ENCODE data around the gene CDK9.
"Not testable (repeated sequence)": the region's sequence is repeated elsewhere in the genome, so short reads cannot be mapped to it uniquely, and the experiment has no call there.

The CDK9 gene

DNA sequence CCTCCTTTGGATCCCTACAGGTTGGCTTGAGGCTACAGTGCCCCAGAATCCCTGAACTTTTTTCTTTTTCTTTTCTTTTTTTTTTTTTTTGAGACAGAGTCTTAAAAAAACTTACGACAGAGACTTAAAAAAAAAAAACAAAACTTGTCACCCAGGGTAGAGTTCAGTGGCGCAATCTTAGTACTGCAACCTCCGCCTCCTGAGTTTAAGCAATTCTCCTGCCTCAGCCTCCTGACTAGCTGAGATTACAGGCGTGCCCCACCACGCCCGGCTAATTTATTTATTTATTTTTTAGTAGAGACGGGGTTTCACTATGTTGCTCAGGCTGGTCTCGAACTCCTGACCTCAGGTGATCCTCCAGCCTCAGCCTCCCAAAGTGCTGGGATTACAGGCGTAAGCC is 4.9 kb upstream of the CDK9 start:
- not testable (repeated sequence) for DNase-seq

DNA sequence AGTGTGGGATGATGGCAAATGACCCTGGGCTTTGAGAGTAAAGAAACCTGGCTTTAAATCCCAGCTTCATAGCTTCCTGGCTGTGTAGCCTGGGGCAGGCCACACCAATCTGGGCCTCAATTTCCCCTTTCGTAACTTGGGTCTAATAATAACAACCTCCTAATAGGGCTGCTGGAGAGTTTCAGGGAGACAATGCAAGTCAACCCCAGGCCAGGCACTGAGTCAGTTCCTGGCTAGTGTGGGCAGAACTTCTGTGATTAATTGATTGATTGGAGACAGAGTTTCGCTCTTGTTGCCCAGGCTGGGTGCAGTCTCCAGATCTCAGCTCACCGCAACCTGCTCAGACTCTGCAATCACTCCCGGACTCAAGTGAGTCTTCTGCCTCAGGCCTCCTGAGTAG is 4.0 kb upstream of the CDK9 start:
- no peak for DNase-seq

DNA sequence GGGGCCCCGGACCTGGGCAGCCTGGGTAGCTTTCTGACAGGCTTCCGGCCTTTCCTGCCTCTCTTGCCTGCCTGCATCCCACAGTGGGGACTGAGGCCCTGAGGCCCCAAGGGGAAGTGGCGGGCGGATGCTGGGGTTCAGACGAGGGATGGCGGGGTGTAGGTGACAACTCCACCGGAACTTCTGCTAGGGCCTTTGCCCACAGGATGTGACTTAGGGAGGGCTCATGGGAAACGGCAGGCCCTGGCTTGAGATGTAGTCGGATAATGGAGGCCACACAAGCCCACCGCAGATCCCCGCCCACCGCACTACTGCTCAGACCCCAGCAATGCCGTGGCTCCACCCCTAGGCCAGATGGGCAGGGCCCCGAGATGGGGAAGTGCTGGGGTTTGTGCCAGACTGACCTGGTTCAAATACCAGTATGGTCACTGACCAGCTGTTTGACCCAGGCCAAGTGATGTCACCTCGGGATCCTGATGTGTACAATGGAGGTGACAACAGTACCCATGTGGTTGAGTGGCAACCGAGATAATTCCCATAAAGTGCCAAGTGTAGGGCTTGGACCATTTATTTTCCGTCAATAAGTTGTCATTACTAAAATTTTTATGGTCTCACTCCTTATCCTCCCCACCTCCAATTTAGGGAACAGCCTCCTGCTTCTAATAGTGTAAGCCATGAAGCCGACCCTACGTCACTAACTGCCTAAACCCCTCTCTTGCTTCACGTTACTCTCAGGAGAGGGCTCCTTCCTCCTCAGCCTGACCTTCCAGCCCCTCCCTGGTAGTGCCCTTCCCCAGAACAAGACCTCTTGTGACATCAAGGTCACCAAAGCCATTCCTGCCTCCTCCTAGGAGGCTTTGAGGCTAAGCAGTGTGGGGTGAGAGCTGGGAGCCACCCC is 2.5 kb upstream of the CDK9 start:
- DNase-seq = no peak

DNA sequence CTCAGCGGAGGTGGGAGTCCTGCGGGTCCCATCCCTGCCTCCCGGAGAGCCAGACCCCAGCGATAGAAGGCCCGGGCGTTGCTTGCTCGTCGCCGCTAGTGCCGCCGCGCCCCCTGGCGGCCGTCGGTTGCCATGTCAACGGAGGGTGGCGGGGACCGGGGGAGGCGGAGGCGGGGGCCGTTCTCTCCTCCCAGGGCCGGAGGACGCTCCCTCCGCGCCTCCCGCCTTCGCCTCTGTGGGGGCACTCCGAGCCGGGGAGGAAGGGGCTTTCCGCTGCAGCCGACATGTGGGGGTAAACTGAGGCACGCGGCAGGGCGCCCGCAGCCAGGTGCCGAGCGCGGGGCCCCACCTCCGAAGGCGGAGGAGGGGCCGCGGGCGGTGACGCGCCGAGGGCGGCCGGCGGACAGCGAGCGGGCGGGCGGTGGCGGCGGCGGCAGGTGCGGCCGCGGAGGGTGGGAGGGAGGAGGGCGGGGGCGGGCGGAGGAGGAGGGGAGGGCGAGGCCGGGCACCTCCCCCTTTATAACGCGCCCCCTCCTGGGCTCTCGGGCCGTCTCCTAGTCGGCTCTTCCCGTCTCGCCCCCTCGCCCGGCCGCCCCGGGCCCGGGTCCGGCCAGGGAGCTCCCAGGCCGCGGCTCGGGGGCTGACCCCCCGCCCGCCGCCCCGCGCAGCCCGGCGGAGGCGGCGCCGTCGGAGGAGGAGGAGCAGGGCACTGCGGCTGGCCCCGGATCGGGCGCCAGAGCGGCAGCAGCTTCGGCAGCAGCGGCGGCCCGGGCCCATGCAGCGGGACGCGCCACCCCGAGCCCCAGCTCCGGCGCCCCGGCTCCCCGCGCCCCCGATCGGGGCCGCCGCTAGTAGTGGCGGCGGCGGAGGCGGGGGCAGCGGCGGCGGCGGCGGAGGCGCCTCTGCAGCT is 556 bp upstream of the CDK9 start:
- DNase-seq = peak; percentile 74

DNA sequence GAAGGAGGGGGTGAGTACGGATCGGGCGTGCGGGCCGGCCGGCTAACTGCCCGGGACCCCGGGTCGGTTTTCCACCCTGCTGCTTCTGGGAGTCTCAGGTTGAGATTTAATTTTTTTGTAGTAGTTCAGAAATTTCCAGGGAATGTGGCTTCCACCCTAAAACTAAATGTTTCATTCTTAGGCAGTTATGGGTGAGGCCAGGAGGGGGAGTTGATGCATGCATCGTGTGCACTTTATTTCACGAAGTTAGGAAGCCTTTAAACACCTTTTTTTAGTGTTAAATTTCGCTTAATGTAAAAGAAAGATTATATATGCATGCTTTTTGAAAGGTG is 905 bp downstream of the CDK9 start:
- DNase-seq = no peak

DNA sequence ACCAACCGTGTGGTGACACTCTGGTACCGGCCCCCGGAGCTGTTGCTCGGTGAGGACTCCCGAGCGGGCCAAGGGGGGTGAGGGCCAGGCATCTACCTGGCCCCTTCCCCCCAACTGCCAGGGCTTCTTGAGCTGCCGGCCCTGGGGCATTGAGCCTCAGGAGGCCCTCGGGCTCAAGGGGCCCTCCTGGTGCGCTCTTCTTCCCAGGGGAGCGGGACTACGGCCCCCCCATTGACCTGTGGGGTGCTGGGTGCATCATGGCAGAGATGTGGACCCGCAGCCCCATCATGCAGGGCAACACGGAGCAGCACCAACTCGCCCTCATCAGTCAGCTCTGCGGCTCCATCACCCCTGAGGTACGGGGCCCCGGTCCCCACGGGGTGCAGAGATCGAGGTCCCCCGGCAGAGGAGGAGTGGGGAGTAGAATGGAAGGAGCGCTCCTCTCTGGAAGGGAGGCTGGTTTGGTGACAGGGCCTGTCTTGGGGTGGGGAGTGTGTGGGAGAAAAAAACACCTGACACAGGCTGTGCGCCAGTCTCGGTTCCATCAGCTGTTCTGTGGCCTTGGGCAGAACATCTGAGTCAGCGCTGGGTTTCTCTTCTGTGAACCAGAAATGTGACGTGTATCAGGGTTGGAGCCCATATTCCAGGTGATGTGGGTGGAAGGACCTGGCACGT is 2.6 kb downstream of the CDK9 start:
- no peak for DNase-seq

DNA sequence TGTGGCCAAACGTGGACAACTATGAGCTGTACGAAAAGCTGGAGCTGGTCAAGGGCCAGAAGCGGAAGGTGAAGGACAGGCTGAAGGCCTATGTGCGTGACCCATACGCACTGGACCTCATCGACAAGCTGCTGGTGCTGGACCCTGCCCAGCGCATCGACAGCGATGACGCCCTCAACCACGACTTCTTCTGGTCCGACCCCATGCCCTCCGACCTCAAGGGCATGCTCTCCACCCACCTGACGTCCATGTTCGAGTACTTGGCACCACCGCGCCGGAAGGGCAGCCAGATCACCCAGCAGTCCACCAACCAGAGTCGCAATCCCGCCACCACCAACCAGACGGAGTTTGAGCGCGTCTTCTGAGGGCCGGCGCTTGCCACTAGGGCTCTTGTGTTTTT is 3.3 kb downstream of the CDK9 start:
- no peak for DNase-seq

DNA sequence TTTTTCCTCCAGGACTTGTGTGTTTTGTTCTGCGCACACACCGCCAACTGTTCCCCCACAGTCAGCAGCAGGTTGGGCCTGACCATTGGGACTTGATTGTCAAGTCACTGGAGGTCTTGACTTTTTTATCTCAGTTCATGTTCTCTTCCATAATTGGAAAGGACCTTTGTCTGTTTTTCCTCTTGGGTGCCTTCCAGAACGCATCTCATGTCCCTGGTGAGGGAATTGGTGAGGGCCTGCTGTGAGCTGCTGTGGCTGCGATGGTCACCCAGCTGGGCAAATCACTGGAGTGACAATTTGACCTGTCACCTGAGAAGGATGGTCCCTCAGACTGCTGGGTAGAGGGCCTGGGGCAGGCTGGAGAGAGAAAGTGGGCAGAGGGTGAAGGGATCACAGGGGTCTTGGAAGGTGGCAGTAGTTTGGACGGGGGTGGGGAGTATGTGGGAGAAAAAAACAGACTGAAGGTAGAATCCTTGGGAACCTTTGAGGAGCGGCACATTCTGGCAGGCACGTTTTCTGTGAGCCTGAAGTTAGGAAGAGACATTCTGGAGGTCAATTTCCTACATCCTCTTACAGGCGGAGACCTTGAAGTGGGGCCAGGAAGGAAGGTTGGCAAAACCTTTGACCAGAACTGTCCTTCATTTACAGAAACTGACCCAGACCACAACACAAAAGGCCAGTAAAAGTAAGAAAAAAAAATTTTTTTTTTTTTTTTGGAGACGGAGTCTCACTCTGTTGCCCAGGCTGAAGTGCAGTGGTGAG is 4.4 kb downstream of the CDK9 start:
- DNase-seq = no peak

DNA sequence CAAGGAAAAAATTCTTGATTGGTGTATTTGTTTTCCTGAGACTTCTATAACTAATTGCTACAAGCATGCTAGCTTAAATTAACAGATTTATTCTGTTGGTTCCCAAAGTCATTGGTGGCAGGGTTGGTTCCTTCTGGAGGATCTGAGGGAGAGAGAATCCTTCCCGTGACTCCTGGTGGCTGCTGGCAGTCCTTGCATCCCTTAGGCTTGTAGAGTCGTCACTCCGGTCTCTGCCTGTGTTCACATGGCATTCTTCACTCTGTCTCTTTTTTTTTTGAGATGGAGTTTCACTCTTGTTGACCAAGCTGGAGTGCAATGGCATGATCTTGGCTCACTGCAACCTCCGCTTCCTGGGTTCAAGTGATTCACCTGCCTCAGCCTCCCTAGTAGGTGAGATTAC is 5.3 kb downstream of the CDK9 start:
- DNase-seq = no peak

DNA sequence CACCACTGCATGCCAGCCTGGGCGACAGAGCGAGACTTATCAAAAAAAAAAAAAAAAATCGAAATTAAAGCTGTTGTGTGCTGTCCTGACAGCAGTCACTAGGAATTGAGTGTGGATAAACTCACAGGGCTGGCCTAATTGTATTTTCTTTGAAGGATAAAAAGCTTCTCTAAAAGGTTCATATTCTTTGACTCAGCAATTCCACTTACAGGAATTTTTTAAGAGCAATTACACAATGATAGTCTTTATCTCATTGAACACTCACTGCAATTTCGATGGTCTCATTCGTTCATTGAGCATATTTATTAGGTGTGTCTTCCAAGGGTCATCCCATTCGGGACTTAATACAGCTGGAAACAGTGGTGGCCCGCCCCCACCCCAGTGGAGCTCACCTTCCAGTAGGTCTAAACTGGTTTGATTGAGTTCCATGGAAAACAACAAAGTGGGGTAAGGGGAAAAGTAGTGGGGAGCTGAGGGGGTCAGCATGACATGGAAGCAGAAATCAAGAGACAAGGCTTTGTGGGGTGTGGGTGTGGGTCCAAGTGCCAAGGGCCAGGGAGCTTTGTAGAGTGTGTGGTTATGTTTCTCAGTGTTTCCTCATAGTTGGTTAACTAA is 6.7 kb downstream of the CDK9 start:
- DNase-seq = no peak

DNA sequence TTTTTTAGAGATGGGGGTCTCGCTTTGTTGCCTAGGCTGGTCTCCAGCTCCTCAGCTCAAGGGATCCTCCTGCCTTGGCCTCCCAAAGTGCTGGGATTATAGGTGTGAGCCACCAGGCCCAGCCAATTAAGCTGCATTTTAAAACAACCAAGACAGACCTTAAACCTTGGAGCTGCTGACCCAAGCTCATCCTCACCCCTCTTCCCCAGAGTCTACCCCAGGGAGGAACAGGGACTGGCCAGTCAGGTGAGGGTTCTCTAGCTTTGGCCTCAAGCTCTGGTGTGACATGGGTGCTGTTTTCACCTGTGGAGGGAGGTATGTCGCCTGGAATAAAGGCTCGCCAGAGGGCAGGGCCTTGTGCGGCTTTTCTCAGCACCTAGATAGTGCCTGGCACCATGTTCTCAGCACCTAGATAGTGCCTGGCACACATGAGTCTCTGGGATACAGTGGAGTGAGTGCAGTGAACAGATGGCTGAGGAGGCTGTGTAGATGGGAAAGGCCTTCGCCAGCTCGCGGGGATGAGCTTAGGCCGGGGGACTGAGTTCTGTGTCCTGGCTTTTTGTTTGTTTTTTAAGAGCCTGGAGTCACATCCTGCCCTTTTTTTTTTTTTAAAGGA is 7.4 kb downstream of the CDK9 start:
- no peak for DNase-seq

DNA sequence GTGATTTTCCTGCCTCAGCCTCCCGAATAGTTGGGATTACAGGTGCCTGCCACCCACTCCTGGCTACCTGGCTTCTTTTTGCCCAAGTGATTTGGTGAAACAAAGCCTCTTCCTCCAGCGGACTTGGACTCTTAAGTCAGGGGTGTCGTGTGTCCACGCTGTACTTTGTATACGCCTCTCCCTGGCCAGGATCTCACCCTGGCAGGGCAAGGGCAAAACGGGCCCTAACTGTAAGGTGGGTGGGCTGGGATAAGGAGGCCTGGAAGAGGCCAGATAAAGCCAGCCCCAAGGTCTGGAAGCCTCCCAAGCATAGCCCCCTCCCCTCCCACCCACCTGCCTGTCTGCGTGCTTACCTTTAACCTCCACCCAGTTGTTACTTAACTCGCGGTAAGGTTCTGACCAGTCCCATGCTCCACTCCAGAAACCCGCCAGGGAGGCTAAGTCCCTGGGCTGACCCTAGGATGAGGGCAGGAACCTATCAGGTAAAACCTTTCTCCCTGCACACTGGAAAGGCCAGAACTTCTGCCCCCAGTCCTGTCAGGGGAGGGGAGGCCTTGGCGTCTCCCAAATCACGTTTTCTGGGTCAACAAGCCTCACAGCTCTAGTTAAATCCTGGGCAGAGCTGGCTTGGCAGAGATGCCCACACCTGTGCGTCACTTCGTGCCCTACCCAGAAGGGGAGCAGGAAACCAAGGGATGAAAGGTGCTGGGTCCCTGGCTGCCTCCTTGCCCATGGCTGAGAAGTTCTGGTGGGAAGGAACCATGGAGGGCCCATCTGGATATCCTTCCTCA is 8.4 kb downstream of the CDK9 start:
- DNase-seq = no peak

DNA sequence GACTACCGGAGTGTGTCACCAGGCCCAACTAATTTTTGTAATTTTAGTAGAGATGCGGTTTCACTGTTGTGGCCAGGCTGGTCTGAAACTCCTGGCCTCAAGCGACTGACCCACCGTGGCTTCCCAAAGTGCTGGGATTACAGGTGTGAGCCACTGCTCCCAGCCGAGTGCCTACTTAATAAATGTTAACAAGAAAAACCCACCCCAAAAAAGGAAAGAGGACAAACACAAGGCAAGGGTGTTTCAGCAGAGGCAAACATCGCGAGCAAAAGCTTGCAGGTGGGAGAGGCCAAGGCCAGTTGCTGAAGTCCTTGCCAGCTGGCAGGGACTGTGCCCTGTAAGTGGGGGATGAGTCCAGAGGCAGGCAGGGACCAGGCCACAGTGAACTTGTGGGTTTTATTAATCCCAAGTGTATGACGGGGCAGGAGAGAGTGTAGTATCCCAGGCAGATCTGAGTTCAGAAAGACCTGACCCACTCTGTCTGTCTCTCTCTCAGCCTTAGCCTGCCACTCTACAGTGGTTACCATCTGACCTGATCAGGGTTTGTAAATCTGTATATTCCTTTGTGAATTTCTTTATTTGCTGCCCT is 10.5 kb downstream of the CDK9 start:
- DNase-seq = peak; percentile 89

DNA sequence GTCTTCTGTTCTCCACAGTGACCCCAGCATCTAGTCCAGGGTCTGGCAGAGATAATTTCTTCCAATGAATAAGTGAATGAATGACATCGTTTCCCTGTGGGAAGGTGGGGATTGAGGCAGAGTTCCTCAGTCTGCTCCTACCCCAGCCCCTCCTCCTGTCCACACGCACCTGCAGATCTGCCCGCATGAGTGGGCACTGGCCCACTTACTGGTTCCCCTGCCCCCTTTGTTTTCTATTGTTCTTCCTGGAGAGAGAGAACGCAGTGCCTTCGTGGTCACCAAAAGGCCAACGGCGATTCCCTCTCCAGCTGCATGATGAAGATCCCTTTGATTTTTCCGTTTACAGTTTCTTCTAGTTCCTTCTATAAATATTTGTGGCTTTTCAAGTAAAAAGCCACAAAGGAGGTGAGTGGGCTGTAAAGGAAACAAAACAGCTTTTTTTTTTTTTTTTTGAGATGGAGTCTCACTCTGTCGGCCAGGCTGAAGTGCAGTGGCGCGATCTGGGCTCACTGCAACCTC is 11.1 kb downstream of the CDK9 start:
- DNase-seq = peak; percentile 70

DNA sequence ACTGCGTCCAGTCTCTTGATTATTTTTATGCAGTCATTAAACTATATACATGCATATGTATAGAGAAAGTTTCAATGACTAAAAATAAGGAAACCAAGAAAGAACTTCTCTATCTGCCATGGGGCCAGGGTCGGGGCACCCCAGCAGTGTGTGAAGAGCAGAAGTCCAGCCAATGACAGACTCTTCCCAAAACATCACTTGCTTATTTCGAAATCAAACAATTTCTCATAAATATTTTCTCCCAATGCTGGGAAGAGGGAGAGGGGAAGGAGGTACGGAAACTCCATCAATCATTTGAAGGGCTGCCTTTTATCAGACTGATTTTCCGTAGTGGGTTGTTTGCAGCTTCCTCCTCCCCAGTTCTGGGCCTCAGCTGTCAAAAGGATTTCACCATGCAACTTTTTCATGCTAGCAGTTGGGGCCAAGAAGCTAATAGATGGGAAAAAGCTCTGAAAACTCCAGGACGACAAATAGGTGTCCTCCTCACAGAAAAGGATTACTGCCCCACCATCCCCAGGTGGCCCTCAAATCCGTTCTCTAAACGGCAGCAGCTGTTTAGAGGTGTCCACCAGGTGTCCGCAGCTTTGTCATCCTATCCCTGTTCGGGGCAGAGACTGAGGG is 16.2 kb downstream of the CDK9 start:
- no peak for DNase-seq

DNA sequence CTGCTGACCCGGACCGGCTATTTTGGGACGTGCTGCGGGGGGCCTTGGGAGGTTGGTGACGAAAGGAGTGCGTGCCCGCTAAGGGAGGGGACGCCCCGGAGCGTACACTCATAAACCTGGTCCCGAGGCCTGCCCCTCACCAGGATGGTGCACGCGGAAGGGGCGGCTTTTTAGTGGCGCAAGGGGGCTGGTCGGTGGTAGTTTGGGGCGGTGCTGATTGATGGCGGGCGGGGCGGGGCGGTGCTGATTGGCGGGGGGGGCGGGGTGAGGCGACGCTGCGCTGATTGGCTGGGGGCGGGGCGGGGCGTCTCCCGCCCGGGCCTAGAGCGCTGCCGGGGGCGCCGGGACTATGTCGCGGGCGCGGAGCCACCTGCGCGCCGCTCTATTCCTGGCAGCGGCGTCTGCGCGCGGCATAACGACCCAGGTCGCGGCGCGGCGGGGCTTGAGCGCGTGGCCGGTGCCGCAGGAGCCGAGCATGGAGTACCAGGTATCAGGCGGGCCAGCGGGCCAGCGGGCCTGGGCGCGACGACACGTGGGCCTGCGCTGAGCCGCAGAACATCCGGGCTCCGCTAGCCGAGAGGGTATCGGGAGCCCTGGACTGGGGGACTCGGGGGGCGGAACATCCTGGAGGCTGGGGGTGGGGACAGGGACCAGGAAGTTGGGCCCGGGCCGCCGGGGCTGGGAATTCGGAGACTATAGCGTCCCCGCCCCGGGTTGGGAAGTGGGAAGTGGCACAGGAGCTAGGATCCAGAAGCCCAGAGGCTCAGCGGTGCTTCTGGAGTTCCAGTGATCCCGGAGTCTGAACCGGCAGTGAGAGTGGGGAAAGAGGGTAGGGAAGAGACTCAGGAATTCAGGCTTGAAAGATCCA is 17.0 kb downstream of the CDK9 start, which contains the start of gene FPGS:
Gene FPGS (plus strand): TSS at position 307 of the 868 bp plus-strand sequence. CDS start 43 bp downstream, at position 350.
- DNase-seq = peak; percentile 84

DNA sequence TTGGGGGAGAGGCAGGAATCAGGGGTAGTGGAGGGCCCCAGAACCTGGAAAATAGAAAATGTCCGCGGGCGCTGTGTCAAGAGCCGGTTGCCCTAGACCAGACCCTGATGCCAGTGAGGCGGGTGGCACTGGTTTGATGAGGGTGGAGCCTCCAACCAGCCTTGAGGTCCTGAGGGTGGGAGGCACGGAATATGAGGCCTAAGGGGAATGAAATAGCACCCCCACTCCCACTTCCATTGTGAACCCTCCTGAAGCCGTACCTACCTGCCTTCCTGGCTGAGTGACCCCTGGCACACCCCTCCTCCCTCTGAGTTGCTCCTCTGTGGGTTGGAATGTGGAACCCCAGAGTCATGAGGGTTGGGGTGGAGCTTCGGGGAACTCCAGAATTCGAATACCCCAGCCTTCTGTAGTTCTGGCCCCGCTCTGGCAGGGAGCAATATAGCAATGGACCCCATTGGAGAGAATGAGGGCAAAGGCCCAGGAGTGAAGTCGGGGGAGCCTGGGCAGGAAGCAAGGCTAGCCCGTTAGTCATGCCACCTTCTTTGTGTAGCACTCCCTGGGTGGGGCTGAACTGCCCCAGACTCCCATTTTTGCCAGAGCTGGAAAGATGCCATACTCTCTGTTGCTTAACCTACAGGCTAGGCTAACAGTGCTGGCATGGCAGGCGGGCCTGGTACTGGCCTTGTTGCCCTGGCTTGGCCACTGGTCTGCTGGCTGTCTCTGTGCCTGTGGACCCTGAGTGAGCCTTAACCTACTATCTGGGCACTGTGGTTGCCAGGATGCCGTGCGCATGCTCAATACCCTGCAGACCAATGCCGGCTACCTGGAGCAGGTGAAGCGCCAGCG is 17.9 kb downstream of the CDK9 start:
- DNase-seq = no peak

DNA sequence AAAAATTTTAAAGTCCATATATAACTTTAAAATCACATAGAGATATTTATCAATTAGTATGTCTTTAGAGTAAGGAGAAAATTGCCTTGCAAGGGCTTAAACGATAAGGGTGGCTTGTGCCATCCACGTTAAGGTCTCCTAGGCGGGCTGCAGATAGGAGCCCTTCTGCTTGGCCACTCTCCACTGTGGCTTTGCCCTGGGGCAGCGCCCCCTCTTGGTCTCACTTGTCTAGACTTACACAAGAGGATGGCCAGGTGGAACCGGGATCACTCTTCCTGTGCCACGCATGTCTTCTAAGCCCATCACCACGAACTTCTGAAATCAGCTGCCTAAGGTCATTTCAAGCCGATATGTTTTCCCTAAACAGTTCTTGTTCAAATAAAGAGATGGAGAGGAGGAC is 19.8 kb downstream of the CDK9 start:
- no peak for DNase-seq

Data from NCI-H2029 (cell line).